SK-N-MC (cell line): ENCODE measurements around the gene SLC16A9.

Source experiments
- EZH2 ChIP-seq: fragments of 200-600 bp; sonication (generic); IDR thresholded peaks from one replicate; pipeline ENCODE4 v1.6.1; 2017; ENCODE audit warnings: antibody characterized with exemption
- POLR2AphosphoS5 ChIP-seq: IDR thresholded peaks from 2 replicates; pipeline ENCODE4 v1.6.1; 2012; ENCODE audit warnings: mild to moderate bottlenecking, low read depth, low read length, borderline replicate concordance

DNA sequence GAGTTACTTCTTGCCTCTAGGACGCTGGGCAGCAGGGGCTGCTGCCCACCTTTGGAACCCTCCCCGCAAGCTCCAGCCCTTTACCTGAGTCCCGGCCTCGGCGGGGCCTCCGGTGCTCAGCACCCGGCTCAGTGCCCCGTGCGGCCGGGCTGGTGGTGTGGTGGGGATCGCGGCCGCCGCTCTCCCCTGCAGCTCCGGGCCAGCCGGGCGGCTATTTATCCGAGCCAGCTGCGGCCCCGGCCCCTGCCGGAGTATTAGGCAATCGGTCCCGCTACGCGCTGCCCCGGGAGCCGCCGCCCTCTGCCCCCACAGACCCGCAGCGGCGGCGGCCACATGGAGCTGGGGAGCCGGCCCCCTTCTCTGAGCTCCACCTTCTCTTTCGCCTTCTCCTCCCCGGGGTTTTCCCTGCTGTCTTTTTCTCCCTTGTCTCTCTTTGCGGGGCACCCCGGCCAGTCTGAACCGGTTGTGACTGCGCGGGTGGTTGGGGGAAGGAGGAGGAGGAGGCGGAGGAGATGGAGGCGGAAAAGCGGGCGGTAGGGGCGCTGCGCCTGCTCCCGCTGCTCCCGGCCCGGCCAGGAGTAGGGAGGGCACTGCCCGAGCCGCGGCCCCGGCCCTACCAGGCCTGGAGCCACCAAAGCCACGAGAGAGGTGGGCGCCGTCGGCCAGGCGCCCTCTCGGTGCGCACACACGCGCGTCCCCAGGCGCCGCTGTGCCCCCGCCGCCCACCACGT, at the start of gene SLC16A9:
- TF ChIP-seq POLR2AphosphoS5 (no peak), EZH2 (no peak)
